Motor neuron (in vitro differentiated cells): ENCODE measurements around the gene DHRS3. TPM values are rescaled to one million over a fixed set of nuclear protein-coding genes. Genes with fewer than 3 reads are reported as not detected.
A peak's percentile ranks its signal among the peaks of the same experiment; 100 is the strongest.
"Not testable (repeated sequence)": the region's sequence is repeated elsewhere in the genome, so short reads cannot be mapped to it uniquely, and the experiment has no call there.

Experiments
- ATAC-seq, 8 experiments: fragments of 200-7000 bp; cut with Tn5 transposase; replicated peaks in 6 of 8; 2 replicates each; pipeline ENCODE4 v1.8.0; 2021; ENCODE audit warnings: mild to moderate bottlenecking in 8 of 8, moderate library complexity in 8 of 8
- H3K27ac ChIP-seq, 2 donors: fragments of 250-450 bp; sonication (Bioruptor Pico); 2 replicates each; pipeline ENCODE4 v1.9.0; 2021; ENCODE audit warnings: antibody characterized with exemption in 2 of 2, mild to moderate bottlenecking in 2 of 2, moderate library complexity in 1 of 2
- H3K4me1 ChIP-seq, 2 donors: fragments of 250-450 bp; sonication (Bioruptor Pico); replicated peaks in 1 of 2; 2 replicates each; pipeline ENCODE4 v1.6.1; 2021; ENCODE audit warnings: antibody characterized with exemption in 2 of 2, mild to moderate bottlenecking in 2 of 2, moderate library complexity in 1 of 2
- H3K4me3 ChIP-seq, 5 donors: fragments of 250-450 bp; sonication (Bioruptor Pico); 2 replicates each; pipeline ENCODE4 v1.9.0; 2021; ENCODE audit warnings: antibody characterized with exemption in 5 of 5, mild to moderate bottlenecking in 5 of 5, moderate library complexity in 4 of 5
- WGBS, 10 experiments: fragments of 450-650 bp; shearing (Covaris generic); methylation state at CpG; one replicate each; pipeline ENCODE4 v1.0.0; 2022; 5-methylcytosine and 5-hydroxymethylcytosine counted together
- in situ Hi-C, 9 experiments: fragments of 400-800 bp; cut with MboI; loops; one replicate each; pipeline ENCODE4 v1.15.0; 2021; ENCODE audit warnings: low sequenced_read_pairs in 9 of 9, low pct_unique_long_range_greater_than_20kb in 2 of 9; ENCODE audit not compliant: unreplicated experiment in 9 of 9
- total RNA-seq, 8 experiments: library from RNA; unstranded; fragments of 300-600 nt; gene quantifications; 2 replicates each; pipeline versions ENCODE4 v1.2.3 to v1.2.4, GENCODE V29; 2022

Gene DHRS3
- total RNA-seq, 8 experiments from 2014 or later, result 41.8 to 436 (median 115) TPM

GRCh38 chr1:12529640-12530174, 88.3 kb downstream of the DHRS3 start:
- WGBS, 10 experiments, result 78 to 100% (median 96%) methylated on average over 1 to 3 of the region's 3 CpGs
- peaks cover 2 to 4% of the 10 kb centered on the region in 2 donors for H3K4me1 ChIP-seq
- ATAC-seq, result no peak
- in situ Hi-C loops, result no loop called here
- no peak overlapping the region for H3K27ac ChIP-seq
- no peak overlapping the region for H3K4me3 ChIP-seq

GRCh38 chr1:12528021-12528852, 89.8 kb downstream of the DHRS3 start:
- WGBS, 10 experiments, result 20 to 100% (median 89%) methylated on average over 1 to 13 of the region's 24 CpGs; no CpG with 5 or more reads in 2 of the 10 experiments
- peak in 4 of 8 experiments; percentile 23 to 45 (median 36) for ATAC-seq
- in situ Hi-C loops, result no loop called here
- peaks cover 2 to 4% of the 10 kb centered on the region in 2 donors for H3K4me1 ChIP-seq
- no peak overlapping the region for H3K4me3 ChIP-seq
- H3K27ac ChIP-seq, result no peak overlapping the region

- H3K4me1 ChIP-seq, result peaks cover 2 to 4% of the 10 kb centered on the region in 2 donors
- WGBS, 10 experiments, result 68 to 100% (median 93%) methylated on average over 1 to 15 of the region's 16 CpGs; no CpG with 5 or more reads in 2 of the 10 experiments
- no peak for ATAC-seq
- H3K27ac ChIP-seq, result no peak overlapping the region
- in situ Hi-C loops, result no loop called here
- no peak overlapping the region for H3K4me3 ChIP-seq
These were observed 90.4 kb downstream of the DHRS3 start for GRCh38 chr1:12527564-12527963.

GRCh38 chr1:12525311-12526181, 92.5 kb downstream of the DHRS3 start:
- Histone ChIP-seq H3K4me1 (peaks cover 2 to 4% of the 10 kb centered on the region in 2 donors), H3K27ac (no peak overlapping the region), H3K4me3 (no peak overlapping the region)
- 81 to 100% (median 89%) methylated on average over 2 to 3 of the region's 13 CpGs; no CpG with 5 or more reads in 5 of the 10 experiments for WGBS, 10 experiments
- ATAC-seq, result peak in 1 of 8 experiments; percentile 28
- in situ Hi-C loops, result no loop called here

GRCh38 chr1:12524266-12524665, 93.7 kb downstream of the DHRS3 start:
- 85 to 100% (median 100%) methylated on average over 1 to 2 of the region's 2 CpGs; no CpG with 5 or more reads in 2 of the 10 experiments for WGBS, 10 experiments
- H3K4me1 ChIP-seq, result peaks cover 2 to 4% of the 10 kb centered on the region in 2 donors
- in situ Hi-C loops, result no loop called here
- ATAC-seq, result no peak
- no peak overlapping the region for H3K4me3 ChIP-seq
- no peak overlapping the region for H3K27ac ChIP-seq

- ATAC-seq, H3K27ac ChIP-seq, H3K4me3 ChIP-seq, in situ Hi-C loops: not testable (repeated sequence)
- peaks cover 2 to 11% of the 10 kb centered on the region in 2 donors for H3K4me1 ChIP-seq
- 93 to 100% (median 97%) methylated on average over 3 to 9 of the region's 9 CpGs; no CpG with 5 or more reads in 4 of the 10 experiments for WGBS, 10 experiments
These were observed 95.2 kb downstream of the DHRS3 start for GRCh38 chr1:12522780-12523179.

GRCh38 chr1:12521096-12521495, 96.9 kb downstream of the DHRS3 start:
- Histone ChIP-seq H3K4me3 (no peak overlapping the region), H3K27ac (no peak overlapping the region), H3K4me1 (peaks cover 2 to 11% of the 10 kb centered on the region in 2 donors)
- ATAC-seq, result no peak
- in situ Hi-C loops, result no loop called here
- 10 to 100% (median 75%) methylated on average over 1 to 5 of the region's 5 CpGs; no CpG with 5 or more reads in 1 of the 10 experiments for WGBS, 10 experiments

GRCh38 chr1:12519693-12520364, 98.2 kb downstream of the DHRS3 start:
- WGBS, 10 experiments, result 70 to 100% (median 93%) methylated on average over 3 to 11 of the region's 11 CpGs; no CpG with 5 or more reads in 3 of the 10 experiments
- Histone ChIP-seq H3K4me3 (no peak overlapping the region), H3K27ac (no peak overlapping the region), H3K4me1 (peaks cover 0 to 6% of the 10 kb centered on the region in 2 donors)
- peak in 1 of 8 experiments; percentile 9 for ATAC-seq
- in situ Hi-C loops, result no loop called here

GRCh38 chr1:12518931-12519692, 98.9 kb downstream of the DHRS3 start:
- peaks cover 0 to 6% of the 10 kb centered on the region in 2 donors for H3K4me1 ChIP-seq
- no peak overlapping the region for H3K4me3 ChIP-seq
- H3K27ac ChIP-seq, result no peak overlapping the region
- in situ Hi-C loops, result no loop called here
- peak in 6 of 8 experiments; percentile 55 to 92 (median 67) for ATAC-seq
- WGBS, 10 experiments, result 6 to 78% (median 66%) methylated on average over 2 to 17 of the region's 21 CpGs; no CpG with 5 or more reads in 2 of the 10 experiments
